Activated naive CD8-positive, alpha-beta T cell treated with anti-CD3 and anti-CD28 coated beads for 36 hours (primary cell): ENCODE results near the gene MAML3. TPM values are rescaled to one million over a fixed set of nuclear protein-coding genes. Genes with fewer than 3 reads are reported as not detected.

Experiments
- DNase-seq: peaks from one replicate; pipeline ENCODE4 v3.0.0; 2021
- H3K27ac Mint-ChIP-seq: one replicate; pipeline ENCODE4 v1.8.0; 2022; ENCODE audit warnings: mild to moderate bottlenecking, moderate library complexity, mixed read lengths
- H3K27me3 Mint-ChIP-seq: one replicate; pipeline ENCODE4 v1.8.0; 2022; ENCODE audit warnings: mild to moderate bottlenecking, mixed read lengths
- H3K36me3 Mint-ChIP-seq: one replicate; pipeline ENCODE4 v1.8.0; 2021; ENCODE audit warnings: mild to moderate bottlenecking, mixed read lengths
- H3K4me1 Mint-ChIP-seq: one replicate; pipeline ENCODE4 v1.8.0; 2021; ENCODE audit warnings: mixed read lengths
- H3K4me3 Mint-ChIP-seq: one replicate; pipeline ENCODE4 v1.8.0; 2022; ENCODE audit warnings: mild to moderate bottlenecking, moderate library complexity, mixed read lengths
- H3K9me3 Mint-ChIP-seq: one replicate; pipeline ENCODE4 v1.8.0; 2022; ENCODE audit warnings: mixed read lengths
- total RNA-seq, 2 experiments: library from RNA; stranded (reverse); gene quantifications; one replicate each; pipeline ENCODE4 v1.2.3, GENCODE V29; 2021

Gene MAML3
- total RNA-seq, 2 experiments from 2014 or later = 2.1 to 2.3 TPM

DNA sequence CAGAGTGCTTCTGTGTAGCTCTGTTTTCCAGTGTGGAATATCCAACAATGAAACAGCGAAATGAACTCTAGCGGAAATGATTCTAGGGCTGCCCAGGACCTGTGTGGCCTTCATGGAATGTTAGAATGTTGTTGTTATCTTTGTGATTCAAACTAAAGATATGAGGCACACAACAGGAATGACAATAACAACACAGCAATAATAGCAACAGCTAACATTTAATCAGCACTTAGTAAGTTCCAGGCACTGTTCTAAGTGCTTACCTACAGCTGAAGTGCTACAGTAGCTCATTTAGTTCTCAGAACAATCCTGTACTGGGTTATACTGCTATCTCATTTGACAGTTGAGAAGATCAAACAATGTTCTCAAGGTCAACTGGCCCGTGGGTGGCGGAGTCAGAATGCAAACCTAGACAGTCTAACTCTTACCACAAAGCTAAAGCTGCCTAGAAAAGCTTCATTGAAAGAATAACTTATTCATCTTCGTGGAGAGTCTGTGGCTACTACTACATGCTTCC lies 63.7 kb downstream of the MAML3 start:
- no peak overlapping the region for H3K4me3 Mint-ChIP-seq
- peaks cover 2% of the 10 kb centered on the region for H3K36me3 Mint-ChIP-seq
- no peak for DNase-seq
- H3K27me3 Mint-ChIP-seq = no peaks in the 10 kb centered on the region
- H3K9me3 Mint-ChIP-seq = no peaks in the 10 kb centered on the region
- no peak overlapping the region for H3K27ac Mint-ChIP-seq
- H3K4me1 Mint-ChIP-seq = peaks cover 31% of the 10 kb centered on the region

DNA sequence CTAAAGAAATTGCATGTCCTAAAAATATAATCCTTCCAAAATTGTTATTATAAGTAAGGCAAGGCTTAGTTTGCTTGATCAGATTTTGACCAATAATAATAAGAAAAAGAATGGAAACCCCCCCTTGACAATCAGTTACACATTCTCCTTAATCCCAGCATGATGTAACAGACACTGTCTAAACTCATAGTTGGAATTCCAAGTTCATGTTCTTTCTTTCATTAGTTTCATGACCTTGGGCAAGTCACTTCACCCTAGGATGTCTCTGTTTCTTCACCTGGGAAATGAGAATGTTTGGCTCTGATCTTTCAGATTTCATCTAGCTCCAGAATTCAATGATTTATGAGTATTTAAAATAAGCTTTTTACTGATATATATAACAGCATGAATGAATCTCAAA lies 64.8 kb downstream of the MAML3 start:
- H3K36me3 Mint-ChIP-seq = peaks cover 2% of the 10 kb centered on the region
- no peak overlapping the region for H3K27ac Mint-ChIP-seq
- no peaks in the 10 kb centered on the region for H3K27me3 Mint-ChIP-seq
- no peak overlapping the region for H3K4me3 Mint-ChIP-seq
- H3K4me1 Mint-ChIP-seq = peaks cover 20% of the 10 kb centered on the region
- no peaks in the 10 kb centered on the region for H3K9me3 Mint-ChIP-seq
- no peak for DNase-seq

DNA sequence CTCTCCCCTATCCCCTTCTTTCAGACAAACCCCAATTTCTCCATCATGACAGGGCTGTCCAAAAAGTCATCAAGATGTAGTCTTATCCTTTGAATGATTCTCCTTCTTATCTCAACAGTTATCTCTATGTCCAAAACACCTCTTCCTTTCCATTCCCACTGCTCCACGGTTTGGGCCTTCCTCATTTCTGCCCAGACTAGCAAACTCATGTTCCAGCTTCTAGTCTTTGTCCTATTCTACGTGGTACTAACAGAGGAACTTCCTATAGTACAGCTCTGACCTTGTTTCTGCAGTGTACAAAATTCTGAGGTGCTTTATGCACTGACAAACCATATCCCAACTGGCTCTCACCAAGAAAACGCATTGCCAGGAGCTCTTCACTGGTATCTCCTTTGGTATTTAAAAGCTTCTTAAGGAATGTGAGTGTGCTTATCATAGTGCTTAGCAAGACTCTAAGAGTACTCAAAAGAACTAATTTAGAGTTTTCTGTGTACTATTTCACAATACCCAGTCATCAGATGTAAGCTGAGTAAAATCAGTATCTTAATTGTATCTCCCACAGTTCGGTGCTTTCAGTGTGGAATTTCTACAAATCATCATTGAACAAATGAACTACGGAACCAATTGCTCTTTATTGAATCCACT lies 65.5 kb downstream of the MAML3 start:
- no peaks in the 10 kb centered on the region for H3K9me3 Mint-ChIP-seq
- no peaks in the 10 kb centered on the region for H3K27me3 Mint-ChIP-seq
- no peak overlapping the region for H3K27ac Mint-ChIP-seq
- H3K36me3 Mint-ChIP-seq = peaks cover 2% of the 10 kb centered on the region
- no peak for DNase-seq
- no peak overlapping the region for H3K4me3 Mint-ChIP-seq
- H3K4me1 Mint-ChIP-seq = peaks cover 13% of the 10 kb centered on the region

DNA sequence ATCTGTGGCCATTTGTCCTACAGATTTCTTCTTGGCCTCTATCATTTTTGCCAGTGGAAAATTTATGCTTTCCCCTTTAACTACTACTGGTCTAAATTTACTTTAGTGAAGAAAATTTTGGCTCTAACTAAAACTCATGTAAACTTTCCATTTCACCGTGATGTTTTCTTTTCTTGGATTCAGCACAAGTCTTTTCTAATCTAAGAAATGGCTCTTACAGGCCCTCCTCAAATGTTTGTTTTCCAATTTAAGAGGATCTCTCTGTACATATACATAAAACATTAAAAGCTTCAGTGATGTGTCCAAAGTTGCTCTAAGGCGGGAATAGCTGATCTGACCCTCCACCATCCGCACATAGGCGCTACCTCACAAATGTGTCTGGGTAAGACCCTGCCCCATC lies 68.1 kb downstream of the MAML3 start:
- Mint-ChIP-seq H3K4me3 (no peak overlapping the region), H3K27me3 (peaks cover 6% of the 10 kb centered on the region), H3K9me3 (no peaks in the 10 kb centered on the region), H3K27ac (no peak overlapping the region), H3K4me1 (peaks cover 18% of the 10 kb centered on the region), H3K36me3 (peaks cover 2% of the 10 kb centered on the region)
- no peak for DNase-seq

- no peak overlapping the region for H3K4me3 Mint-ChIP-seq
- no peak overlapping the region for H3K27ac Mint-ChIP-seq
- no peaks in the 10 kb centered on the region for H3K9me3 Mint-ChIP-seq
- H3K36me3 Mint-ChIP-seq = peaks cover 2% of the 10 kb centered on the region
- DNase-seq = no peak
- peaks cover 6% of the 10 kb centered on the region for H3K27me3 Mint-ChIP-seq
- H3K4me1 Mint-ChIP-seq = peaks cover 23% of the 10 kb centered on the region
These were observed 68.8 kb downstream of the MAML3 start for GRCh38 chr4:140085062-140085622.

GRCh38 chr4:140084385-140084784 lies 69.6 kb downstream of the MAML3 start:
- Mint-ChIP-seq H3K36me3 (no peaks in the 10 kb centered on the region), H3K27me3 (peaks cover 6% of the 10 kb centered on the region), H3K4me1 (peaks cover 27% of the 10 kb centered on the region), H3K27ac (no peak overlapping the region), H3K9me3 (no peaks in the 10 kb centered on the region), H3K4me3 (no peak overlapping the region)
- no peak for DNase-seq

- H3K9me3 Mint-ChIP-seq = no peaks in the 10 kb centered on the region
- peaks cover 32% of the 10 kb centered on the region for H3K4me1 Mint-ChIP-seq
- H3K36me3 Mint-ChIP-seq = no peaks in the 10 kb centered on the region
- no peak overlapping the region for H3K4me3 Mint-ChIP-seq
- H3K27ac Mint-ChIP-seq = no peak overlapping the region
- H3K27me3 Mint-ChIP-seq = peaks cover 7% of the 10 kb centered on the region
- DNase-seq = no peak
These were observed 71.6 kb downstream of the MAML3 start for GRCh38 chr4:140082391-140082755.

GRCh38 chr4:140081641-140082390 lies 72.2 kb downstream of the MAML3 start:
- H3K27me3 Mint-ChIP-seq = peaks cover 11% of the 10 kb centered on the region
- peaks cover 32% of the 10 kb centered on the region for H3K4me1 Mint-ChIP-seq
- H3K4me3 Mint-ChIP-seq = no peak overlapping the region
- no peaks in the 10 kb centered on the region for H3K9me3 Mint-ChIP-seq
- no peak for DNase-seq
- no peak overlapping the region for H3K27ac Mint-ChIP-seq
- no peaks in the 10 kb centered on the region for H3K36me3 Mint-ChIP-seq

DNA sequence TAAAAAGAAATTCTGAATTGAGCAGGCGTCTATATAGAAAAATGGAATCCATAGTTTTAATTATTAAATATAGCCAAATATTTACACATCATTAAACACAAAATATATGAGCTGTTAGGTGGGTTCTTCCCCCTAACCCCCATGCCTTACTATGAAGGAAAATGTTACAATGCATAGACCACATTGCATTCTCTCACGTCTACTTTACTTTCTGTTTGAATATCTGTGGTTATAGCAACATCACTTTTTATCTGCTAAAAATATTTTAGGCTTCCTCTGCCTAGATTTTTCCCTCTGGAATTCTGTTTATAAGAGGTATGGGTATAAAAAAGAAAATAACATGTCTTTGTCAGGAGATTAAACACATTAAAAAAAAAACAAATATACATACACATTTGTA lies 73.1 kb downstream of the MAML3 start:
- H3K4me3 Mint-ChIP-seq = no peak overlapping the region
- no peak for DNase-seq
- H3K27ac Mint-ChIP-seq = peak overlapping the region; percentile 40
- H3K9me3 Mint-ChIP-seq = no peaks in the 10 kb centered on the region
- H3K4me1 Mint-ChIP-seq = peaks cover 37% of the 10 kb centered on the region
- peaks cover 11% of the 10 kb centered on the region for H3K27me3 Mint-ChIP-seq
- no peaks in the 10 kb centered on the region for H3K36me3 Mint-ChIP-seq

DNA sequence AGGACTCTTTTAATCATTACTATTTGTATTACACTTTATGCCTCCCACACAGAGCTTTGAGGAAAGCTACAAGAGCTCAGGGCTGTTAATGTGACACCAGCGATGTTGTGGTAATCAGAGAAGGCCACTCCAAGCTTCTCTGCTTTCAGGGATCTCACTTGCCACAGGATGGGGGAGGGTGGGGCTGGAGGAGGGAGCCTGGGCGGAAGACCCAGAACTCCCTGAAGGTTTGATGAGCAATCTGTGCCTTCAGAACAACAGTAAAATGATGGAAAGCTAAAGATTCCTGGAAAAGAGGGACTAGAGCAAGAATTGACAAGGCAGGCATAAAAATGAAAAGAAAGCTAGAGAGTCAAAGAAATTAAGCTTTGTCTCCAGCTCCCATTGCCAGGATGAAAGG lies 75.6 kb downstream of the MAML3 start:
- Mint-ChIP-seq H3K4me1 (peaks cover 44% of the 10 kb centered on the region), H3K4me3 (no peak overlapping the region), H3K27me3 (peaks cover 22% of the 10 kb centered on the region), H3K9me3 (peaks cover 3% of the 10 kb centered on the region), H3K36me3 (peaks cover 3% of the 10 kb centered on the region), H3K27ac (no peak overlapping the region)
- no peak for DNase-seq

- Mint-ChIP-seq H3K27ac (no peak overlapping the region), H3K27me3 (peaks cover 17% of the 10 kb centered on the region), H3K4me1 (peaks cover 51% of the 10 kb centered on the region), H3K4me3 (no peak overlapping the region), H3K9me3 (peaks cover 5% of the 10 kb centered on the region), H3K36me3 (peaks cover 5% of the 10 kb centered on the region)
- no peak for DNase-seq
These were observed 77.7 kb downstream of the MAML3 start for GRCh38 chr4:140076307-140076706.

DNA sequence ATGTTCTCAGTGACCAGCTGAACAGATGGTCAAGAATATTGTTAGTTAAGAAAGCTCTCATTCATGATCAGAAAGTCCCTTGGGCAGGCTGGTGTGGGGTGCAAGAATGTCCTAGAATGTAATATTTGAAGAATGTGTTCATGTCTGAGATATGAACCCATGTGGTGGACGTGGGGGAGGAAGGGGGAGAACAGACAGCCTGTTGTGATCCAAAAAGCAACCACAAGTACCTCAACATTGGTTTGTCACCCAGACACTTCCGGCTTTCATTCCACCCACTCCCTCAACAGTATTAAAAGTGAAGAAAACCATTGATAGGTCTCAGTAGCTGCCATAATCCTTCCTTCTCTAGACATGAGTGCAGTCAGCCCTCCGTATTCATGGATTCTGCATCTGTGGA lies 82.2 kb downstream of the MAML3 start:
- Mint-ChIP-seq H3K4me1 (peaks cover 52% of the 10 kb centered on the region), H3K36me3 (peaks cover 5% of the 10 kb centered on the region), H3K4me3 (peak overlapping the region; percentile 68), H3K9me3 (peaks cover 5% of the 10 kb centered on the region), H3K27ac (peak overlapping the region; percentile 67), H3K27me3 (peaks cover 17% of the 10 kb centered on the region)
- peak; percentile 77 for DNase-seq

GRCh38 chr4:140070973-140071372 lies 83.0 kb downstream of the MAML3 start:
- peaks cover 5% of the 10 kb centered on the region for H3K9me3 Mint-ChIP-seq
- H3K36me3 Mint-ChIP-seq = peaks cover 5% of the 10 kb centered on the region
- H3K4me3 Mint-ChIP-seq = peak overlapping the region; percentile 68
- H3K27me3 Mint-ChIP-seq = peaks cover 17% of the 10 kb centered on the region
- peak overlapping the region; percentile 67 for H3K27ac Mint-ChIP-seq
- no peak for DNase-seq
- peaks cover 46% of the 10 kb centered on the region for H3K4me1 Mint-ChIP-seq

GRCh38 chr4:140070366-140070765 lies 83.6 kb downstream of the MAML3 start:
- H3K36me3 Mint-ChIP-seq = peaks cover 5% of the 10 kb centered on the region
- peaks cover 46% of the 10 kb centered on the region for H3K4me1 Mint-ChIP-seq
- H3K27ac Mint-ChIP-seq = peak overlapping the region; percentile 67
- peaks cover 5% of the 10 kb centered on the region for H3K9me3 Mint-ChIP-seq
- no peak for DNase-seq
- H3K27me3 Mint-ChIP-seq = peaks cover 17% of the 10 kb centered on the region
- H3K4me3 Mint-ChIP-seq = peak overlapping the region; percentile 68

DNA sequence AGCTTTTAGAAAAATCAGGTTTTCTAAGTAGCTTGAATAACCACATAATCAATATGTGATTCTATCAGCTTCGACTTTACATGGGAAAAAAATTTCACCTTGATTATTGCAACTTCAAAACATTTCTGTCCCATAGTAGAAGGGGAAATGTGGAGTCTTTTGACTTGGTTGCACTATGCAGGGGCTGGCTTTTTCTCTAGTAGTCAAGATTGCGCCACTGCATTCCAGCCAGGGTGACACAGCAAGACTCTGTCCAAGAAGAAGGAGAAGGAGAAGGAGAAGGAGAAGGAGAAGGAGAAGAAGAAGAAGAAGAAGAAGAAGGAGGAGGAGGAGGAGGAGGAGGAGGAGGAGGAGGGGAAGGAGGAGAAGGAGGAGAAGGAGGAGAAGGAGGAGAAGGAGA lies 84.9 kb downstream of the MAML3 start:
- DNase-seq = no peak
- Mint-ChIP-seq H3K27ac (no peak overlapping the region), H3K27me3 (peaks cover 13% of the 10 kb centered on the region), H3K4me3 (no peak overlapping the region), H3K9me3 (peaks cover 5% of the 10 kb centered on the region), H3K36me3 (peaks cover 5% of the 10 kb centered on the region), H3K4me1 (peaks cover 46% of the 10 kb centered on the region)
